ENCODE data around the gene ERFE. TPM values are rescaled to one million over a fixed set of nuclear protein-coding genes. Genes with fewer than 3 reads are reported as not detected.

The ERFE gene
- total and polyA plus RNA-seq, 8 donors = 0.14 to 4.9 (median 0.70) TPM; not detected in 2

- intact Hi-C loops (cut with DNase I) = no loop called here
- WGBS, 2 donors = 88 to 96% methylated on average over 27 of the region's 27 CpGs
- H3K36me3 ChIP-seq = no peaks in the 10 kb centered on the region
- no peaks in the 10 kb centered on the region for H3K4me1 ChIP-seq
- FAIRE-seq (no peak), ATAC-seq (no peak), DNase-seq (peak in 2 of 6 donors; percentile 11 to 30)
- no peaks in the 10 kb centered on the region for H3K27me3 ChIP-seq
- TF ChIP-seq CTCF (IDR thresholded peaks at IDR 0.05) = no peak
- H3K9me3 ChIP-seq = no peaks in the 10 kb centered on the region
- H3K27ac ChIP-seq = no peak overlapping the region
- no peak overlapping the region for H3K4me3 ChIP-seq
Measured at GRCh38 chr2:238121511-238122286, 37.1 kb upstream of the ERFE start.

GRCh38 chr2:238122287-238123217 lies 36.2 kb upstream of the ERFE start:
- Histone ChIP-seq H3K9me3 (no peaks in the 10 kb centered on the region), H3K4me1 (no peaks in the 10 kb centered on the region), H3K36me3 (no peaks in the 10 kb centered on the region), H3K27me3 (no peaks in the 10 kb centered on the region), H3K4me3 (no peak overlapping the region), H3K27ac (no peak overlapping the region)
- intact Hi-C loops (cut with DNase I) = no loop called here
- no peak for ATAC-seq
- peak in 2 of 6 donors; percentile 17 to 50 for DNase-seq
- TF ChIP-seq CTCF (IDR thresholded peaks at IDR 0.05) = no peak
- WGBS, 2 donors = 91 to 93% methylated on average over 29 of the region's 29 CpGs
- no peak for FAIRE-seq

- Histone ChIP-seq H3K27me3 (no peaks in the 10 kb centered on the region), H3K9me3 (no peaks in the 10 kb centered on the region), H3K4me1 (no peaks in the 10 kb centered on the region), H3K27ac (no peak overlapping the region), H3K4me3 (no peak overlapping the region), H3K36me3 (no peaks in the 10 kb centered on the region)
- DNase-seq (peak in 2 of 6 donors; percentile 20 to 62), ATAC-seq (no peak), FAIRE-seq (no peak)
- 86 to 89% methylated on average over 21 to 22 of the region's 22 CpGs for WGBS, 2 donors
- no peak for TF ChIP-seq CTCF (IDR thresholded peaks at IDR 0.05)
- intact Hi-C loops (cut with DNase I) = no loop called here
Measured at GRCh38 chr2:238123218-238123971, 35.4 kb upstream of the ERFE start.

- ATAC-seq = no peak
- no peak overlapping the region for H3K27ac ChIP-seq
- no peaks in the 10 kb centered on the region for H3K36me3 ChIP-seq
- no peak for TF ChIP-seq CTCF (IDR thresholded peaks at IDR 0.05)
- no peak overlapping the region for H3K4me3 ChIP-seq
- WGBS, 2 donors = 83 to 89% methylated on average over 14 of the region's 14 CpGs
- DNase-seq = peak in 2 of 6 donors; percentile 18 to 47
- H3K4me1 ChIP-seq = no peaks in the 10 kb centered on the region
- FAIRE-seq = no peak
- intact Hi-C loops (cut with DNase I) = no loop called here
- no peaks in the 10 kb centered on the region for H3K27me3 ChIP-seq
- H3K9me3 ChIP-seq = no peaks in the 10 kb centered on the region
Measured at GRCh38 chr2:238123991-238124470, 34.7 kb upstream of the ERFE start.
